ENCODE measurements around the gene TMEM223.
"Not testable (repeated sequence)": the region's sequence is repeated elsewhere in the genome, so short reads cannot be mapped to it uniquely, and the experiment has no call there.

The TMEM223 gene

GRCh38 chr11:62791501-62792201, at the start of gene TMEM223:
TMEM223 (minus strand) TSS chr11:62792006; CDS start chr11:62791994, 12 bp downstream.
- DNase-seq = peak; percentile 72

DNA sequence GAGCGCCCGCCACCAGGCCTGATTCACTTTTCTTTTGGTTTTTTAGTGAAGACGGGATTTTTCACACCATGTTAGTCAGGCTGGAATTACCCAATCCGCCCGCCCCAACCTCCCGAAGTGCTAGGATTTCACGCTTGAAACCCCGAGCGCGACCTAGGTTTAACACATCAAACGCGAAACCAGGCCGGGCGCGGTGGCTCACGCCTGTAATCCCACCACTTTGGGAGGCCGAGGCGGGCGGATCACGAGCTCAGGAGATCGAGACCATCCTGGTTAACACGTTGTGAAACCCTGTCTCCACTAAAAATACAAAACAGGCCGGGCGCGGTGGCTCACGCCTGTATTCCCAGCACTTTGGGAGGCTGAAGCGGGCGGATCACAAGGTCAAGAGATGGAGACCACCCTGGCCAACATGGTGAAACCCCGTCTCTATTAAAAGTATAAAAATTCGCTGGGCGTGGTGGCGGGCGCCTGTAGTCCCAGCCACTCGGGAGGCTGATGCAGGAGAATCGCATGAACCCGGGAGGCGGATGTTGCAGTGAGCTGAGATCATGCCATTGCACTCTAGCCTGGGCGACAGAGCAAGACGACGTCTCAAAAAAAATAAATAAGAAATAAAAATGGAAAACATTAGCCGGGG, 49.0 kb upstream of the TMEM223 start:
- DNase-seq = peak; percentile 96

DNA sequence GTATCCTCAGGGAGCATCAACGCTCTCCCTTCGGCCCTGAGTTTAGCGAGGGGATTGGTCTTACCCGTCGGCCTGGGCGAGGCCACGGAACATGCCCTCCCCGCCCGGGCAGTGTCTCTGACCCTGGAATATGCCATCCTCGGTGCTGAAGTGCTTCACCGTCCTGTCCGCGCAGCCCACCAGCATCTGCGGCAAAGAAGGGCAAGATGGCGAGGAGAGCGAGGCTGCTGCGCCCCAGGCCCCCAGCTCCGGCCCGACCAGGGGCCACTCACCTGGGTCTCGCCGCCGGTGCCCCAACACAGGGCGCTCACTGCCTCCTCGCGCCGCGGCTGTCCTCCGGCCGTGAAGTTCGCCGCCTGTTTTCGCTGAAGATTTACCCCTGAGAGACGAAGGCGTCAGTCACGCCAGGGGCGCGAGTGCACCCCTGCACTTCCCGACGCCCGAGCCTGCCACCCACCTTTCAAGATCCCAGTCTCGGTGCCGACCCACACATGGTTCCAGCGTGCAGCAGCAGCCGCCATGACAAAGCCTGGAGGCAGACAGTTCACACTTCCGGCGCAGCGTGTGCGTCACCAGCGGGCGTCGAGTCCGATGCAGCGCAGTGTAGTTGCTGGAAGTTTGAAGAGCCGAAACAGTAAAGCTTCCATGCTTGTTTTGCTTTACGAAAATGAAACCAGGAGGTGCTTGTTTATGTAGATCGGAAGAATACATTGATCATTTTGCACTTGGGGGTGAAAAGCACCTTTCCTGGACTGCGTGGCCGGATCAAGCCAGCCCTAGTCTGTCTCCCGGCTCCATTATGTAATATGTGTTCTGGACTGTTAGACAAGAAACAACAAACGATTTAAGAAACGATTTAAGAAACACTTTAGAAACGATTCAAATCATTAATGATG, 47.5 kb upstream of the TMEM223 start, which contains the start of gene WDR74:
WDR74 (minus strand) TSS at position 541 of the 896 bp plus-strand sequence; CDS start at position 521, 20 bp downstream.
- peak; percentile 93 for DNase-seq

DNA sequence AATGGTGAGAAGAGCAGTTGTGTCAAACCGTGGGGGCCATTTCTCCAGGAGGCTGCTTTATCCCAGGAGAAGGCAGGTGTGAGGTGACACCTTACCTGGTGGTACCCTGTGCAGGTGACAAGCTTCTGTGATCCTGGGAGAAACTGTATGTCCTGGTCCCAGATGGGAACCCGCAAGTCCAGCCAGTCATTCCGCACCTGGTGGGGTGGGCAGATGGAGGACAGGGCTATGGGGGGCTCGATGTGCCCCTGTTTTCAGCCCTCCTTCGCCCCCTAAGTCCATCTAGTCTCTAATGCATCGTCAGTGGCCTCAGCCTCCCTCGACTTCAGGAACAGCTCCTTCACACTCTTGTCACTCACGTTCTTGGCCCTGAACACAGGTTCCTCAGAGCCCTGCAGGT, 43.5 kb upstream of the TMEM223 start:
- DNase-seq = no peak

GRCh38 chr11:62832336-62833234, 40.8 kb upstream of the TMEM223 start, which contains the start of gene TEX54:
TEX54 (minus strand) TSS chr11:62832841.
- DNase-seq = no peak

- peak; percentile 94 for DNase-seq
These were observed 39.9 kb upstream of the TMEM223 start, which contains the start of gene STX5 for GRCh38 chr11:62831520-62832335. STX5 (minus strand) TSS chr11:62832051; CDS start chr11:62831243, 808 bp downstream.

DNA sequence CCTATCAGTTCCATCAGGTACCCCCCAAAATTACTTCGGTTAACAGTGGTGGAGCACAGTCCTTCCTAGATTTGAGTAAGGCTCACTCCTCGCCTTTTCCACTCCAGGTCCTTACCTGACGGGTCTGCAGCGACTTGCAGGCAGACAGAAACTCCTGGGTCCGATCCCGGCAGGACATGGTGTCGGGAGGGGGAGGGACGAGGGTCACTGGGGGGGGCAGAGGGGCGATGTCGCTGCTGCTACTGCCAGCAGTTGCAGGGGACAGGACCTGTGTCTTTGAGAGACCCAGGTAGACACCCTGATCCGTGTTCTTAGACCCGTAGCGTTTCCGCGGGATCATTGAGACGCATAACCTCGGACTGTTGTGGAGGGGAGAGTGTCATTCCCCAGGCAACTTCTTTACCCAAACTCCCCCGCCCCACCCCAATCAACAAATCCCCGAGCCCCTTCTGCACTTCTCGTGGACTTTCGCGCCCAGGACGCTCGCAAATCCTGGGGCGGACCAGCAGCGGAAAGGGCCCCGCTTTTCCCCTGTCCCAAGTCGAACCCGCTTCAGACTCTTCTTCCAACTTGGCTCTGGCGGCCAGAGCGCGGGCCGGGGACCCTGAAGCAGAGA, 39.2 kb upstream of the TMEM223 start:
- no peak for DNase-seq

GRCh38 chr11:62828130-62828529, 36.3 kb upstream of the TMEM223 start:
- not testable (repeated sequence) for DNase-seq

DNA sequence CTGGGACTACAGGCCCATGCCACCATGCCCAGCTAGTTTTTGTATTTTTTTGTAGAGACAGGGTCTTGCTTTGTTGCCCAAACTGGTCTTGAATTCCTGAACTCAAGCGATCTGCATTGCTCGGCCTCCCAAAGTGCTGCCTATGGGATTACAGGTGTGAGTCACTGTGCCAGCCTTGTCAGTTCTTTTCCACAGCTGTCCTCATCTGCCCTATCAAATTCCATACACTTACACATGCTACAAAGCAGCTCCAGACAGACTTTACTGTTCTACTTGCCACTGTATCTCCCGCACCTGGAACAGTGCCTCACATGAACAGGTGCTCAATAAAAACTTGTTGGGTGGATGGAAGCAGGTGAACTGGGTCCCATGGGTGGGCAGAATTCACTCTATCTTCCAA, 31.9 kb upstream of the TMEM223 start:
- DNase-seq = no peak

DNA sequence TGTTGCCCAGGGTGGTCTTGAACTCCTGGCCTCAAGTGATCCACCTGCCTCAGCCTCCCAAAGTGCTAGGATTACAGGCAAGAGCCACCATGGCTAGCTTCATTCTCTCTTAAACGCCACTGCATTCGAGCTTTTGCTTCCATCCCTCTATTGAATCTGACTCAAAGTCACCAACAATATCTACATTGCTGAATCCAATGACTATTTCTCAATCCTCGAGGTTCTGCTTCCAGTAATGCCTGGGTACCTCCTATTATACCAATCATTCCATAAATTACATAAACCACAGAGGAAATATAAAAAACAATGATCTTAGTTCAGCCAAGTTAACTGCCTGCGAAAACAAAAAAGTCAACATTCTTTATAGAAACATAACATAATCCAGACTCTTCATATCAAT, 25.3 kb upstream of the TMEM223 start:
- no peak for DNase-seq

GRCh38 chr11:62816557-62816956, 24.8 kb upstream of the TMEM223 start:
- no peak for DNase-seq

DNA sequence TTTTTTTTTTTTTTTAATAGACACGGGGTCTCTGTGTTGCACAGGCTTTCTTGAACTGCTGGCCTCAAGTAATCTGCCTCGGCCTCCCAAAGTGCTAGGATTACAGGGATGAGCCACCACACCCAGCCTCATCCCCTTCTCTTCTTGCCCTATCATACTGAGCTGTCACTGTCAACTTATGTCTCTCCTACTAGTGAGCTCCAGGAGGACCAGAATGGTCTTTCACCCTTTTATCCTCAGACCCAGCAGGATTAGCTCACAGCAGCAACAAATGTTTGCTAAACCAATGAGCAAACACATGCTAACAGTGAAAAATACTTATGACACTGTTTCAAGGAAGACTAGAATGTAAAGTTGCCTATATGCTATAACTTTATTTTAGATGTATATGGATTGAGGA, 19.9 kb upstream of the TMEM223 start:
- DNase-seq = no peak

DNA sequence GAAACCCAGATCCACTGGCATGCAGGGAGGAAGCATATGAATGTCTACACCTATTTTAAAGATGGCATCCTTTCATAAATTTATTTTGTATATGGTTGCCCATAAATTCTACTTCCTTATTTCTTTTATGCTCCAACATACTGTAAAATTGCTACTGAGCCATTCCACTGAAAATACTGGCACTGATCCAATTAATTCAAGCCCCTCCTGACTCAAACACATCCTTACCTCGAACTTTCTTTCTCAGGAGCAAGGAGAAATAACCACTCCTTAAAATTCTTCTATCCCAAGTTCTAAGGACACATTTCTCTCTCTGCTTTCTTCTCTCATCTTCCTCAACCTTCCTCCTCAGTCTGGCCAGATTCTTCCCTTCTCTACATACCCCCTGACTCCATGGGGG, 18.9 kb upstream of the TMEM223 start:
- no peak for DNase-seq

- peak; percentile 17 for DNase-seq
These were observed 14.9 kb upstream of the TMEM223 start for GRCh38 chr11:62806611-62807121.

- DNase-seq = no peak
These were observed 14.2 kb upstream of the TMEM223 start for GRCh38 chr11:62805961-62806441.

DNA sequence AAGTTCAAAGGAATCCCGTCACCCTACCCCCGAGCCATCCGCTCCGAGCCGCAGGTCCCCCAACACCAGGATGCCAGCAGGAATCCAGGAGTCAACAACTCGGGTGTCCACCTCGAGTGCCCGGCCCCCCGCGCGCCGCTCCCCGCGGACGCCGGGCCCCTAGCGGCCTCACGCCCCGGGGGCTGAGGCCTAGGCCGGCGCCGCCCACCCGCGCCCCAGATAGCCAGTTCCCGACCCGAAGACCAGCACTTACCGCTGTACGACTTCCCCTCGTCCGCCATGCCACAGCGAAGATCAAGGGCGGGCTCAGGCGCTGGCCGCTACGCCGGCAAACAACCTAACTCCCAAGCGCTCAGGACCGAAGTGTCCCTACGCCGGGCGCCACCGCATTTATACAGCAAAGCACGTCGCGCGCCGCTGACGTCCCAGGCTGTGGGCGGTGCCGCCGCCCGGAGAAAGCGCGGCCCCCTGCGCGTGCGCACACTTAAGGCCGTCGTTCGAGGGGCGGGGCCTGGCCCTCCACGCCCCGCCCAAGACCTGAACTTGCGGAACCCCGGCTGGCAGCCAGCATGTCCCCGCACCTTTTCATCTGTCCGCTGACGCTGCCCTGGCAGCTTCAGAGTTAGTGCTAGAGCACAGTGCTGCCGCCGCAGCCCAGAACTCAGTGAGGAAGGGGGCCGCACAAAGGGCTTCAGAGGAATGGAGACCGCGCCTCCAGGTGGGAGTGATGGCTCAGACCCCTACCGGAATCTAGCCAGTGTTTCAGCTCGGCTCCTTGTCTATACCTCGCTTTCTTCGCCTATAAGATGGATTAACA, 13.5 kb upstream of the TMEM223 start, which contains the start of gene NXF1:
NXF1 (minus strand) TSS at position 365 of the 817 bp plus-strand sequence; CDS start at position 281, 84 bp downstream.
- DNase-seq = peak; percentile 80

- no peak for DNase-seq
These were observed 12.7 kb upstream of the TMEM223 start for GRCh38 chr11:62804310-62805075.

GRCh38 chr11:62801071-62801470, 9.3 kb upstream of the TMEM223 start:
- DNase-seq = no peak

Data from NCI-H226 (cell line).